Measurements from ENCODE around the gene MERTK.
"Not testable (repeated sequence)": the region's sequence is repeated elsewhere in the genome, so short reads cannot be mapped to it uniquely, and the experiment has no call there.

Gene MERTK

GRCh38 chr2:111946294-111947114 lies 48.1 kb downstream of the MERTK start:
- DNase-seq, result peak; percentile 88

- no peak for DNase-seq
Measured at GRCh38 chr2:111947219-111947618, 48.8 kb downstream of the MERTK start.

- no peak for DNase-seq
Measured at GRCh38 chr2:111948832-111949231, 50.4 kb downstream of the MERTK start.

GRCh38 chr2:111950236-111950635 lies 51.8 kb downstream of the MERTK start:
- DNase-seq, result no peak

- peak; percentile 43 for DNase-seq
Measured at GRCh38 chr2:111951486-111951885, 53.1 kb downstream of the MERTK start.

GRCh38 chr2:111952871-111953452 lies 54.6 kb downstream of the MERTK start:
- DNase-seq, result no peak

GRCh38 chr2:111954602-111955332 lies 56.4 kb downstream of the MERTK start:
- no peak for DNase-seq

- no peak for DNase-seq
Measured at GRCh38 chr2:111957872-111958354, 59.5 kb downstream of the MERTK start.

GRCh38 chr2:111958901-111959300 lies 60.5 kb downstream of the MERTK start:
- no peak for DNase-seq

- DNase-seq, result no peak
Measured at GRCh38 chr2:111961663-111962062, 63.3 kb downstream of the MERTK start.

- DNase-seq, result not testable (repeated sequence)
Measured at GRCh38 chr2:111963086-111963485, 64.7 kb downstream of the MERTK start.

- DNase-seq, result not testable (repeated sequence)
Measured at GRCh38 chr2:111963508-111963907, 65.1 kb downstream of the MERTK start.

- no peak for DNase-seq
Measured at GRCh38 chr2:111965062-111965461, 66.7 kb downstream of the MERTK start.

GRCh38 chr2:111966241-111966640 lies 67.8 kb downstream of the MERTK start:
- DNase-seq, result no peak

- no peak for DNase-seq
Measured at GRCh38 chr2:111967018-111967417, 68.6 kb downstream of the MERTK start.

- DNase-seq, result no peak
Measured at GRCh38 chr2:111970453-111970852, 72.0 kb downstream of the MERTK start.

GRCh38 chr2:111972955-111973565 lies 74.7 kb downstream of the MERTK start:
- DNase-seq, result no peak

GRCh38 chr2:111973701-111974100 lies 75.3 kb downstream of the MERTK start:
- no peak for DNase-seq

- peak; percentile 94 for DNase-seq
Measured at GRCh38 chr2:111975053-111975552, 76.7 kb downstream of the MERTK start.

- DNase-seq, result no peak
Measured at GRCh38 chr2:111975819-111976218, 77.4 kb downstream of the MERTK start.

- no peak for DNase-seq
Measured at GRCh38 chr2:111977240-111977639, 78.8 kb downstream of the MERTK start.

GRCh38 chr2:111978452-111979170 lies 80.2 kb downstream of the MERTK start:
- no peak for DNase-seq
